Measurements from ENCODE around the gene TRABD2B.

TRABD2B gene

DNA sequence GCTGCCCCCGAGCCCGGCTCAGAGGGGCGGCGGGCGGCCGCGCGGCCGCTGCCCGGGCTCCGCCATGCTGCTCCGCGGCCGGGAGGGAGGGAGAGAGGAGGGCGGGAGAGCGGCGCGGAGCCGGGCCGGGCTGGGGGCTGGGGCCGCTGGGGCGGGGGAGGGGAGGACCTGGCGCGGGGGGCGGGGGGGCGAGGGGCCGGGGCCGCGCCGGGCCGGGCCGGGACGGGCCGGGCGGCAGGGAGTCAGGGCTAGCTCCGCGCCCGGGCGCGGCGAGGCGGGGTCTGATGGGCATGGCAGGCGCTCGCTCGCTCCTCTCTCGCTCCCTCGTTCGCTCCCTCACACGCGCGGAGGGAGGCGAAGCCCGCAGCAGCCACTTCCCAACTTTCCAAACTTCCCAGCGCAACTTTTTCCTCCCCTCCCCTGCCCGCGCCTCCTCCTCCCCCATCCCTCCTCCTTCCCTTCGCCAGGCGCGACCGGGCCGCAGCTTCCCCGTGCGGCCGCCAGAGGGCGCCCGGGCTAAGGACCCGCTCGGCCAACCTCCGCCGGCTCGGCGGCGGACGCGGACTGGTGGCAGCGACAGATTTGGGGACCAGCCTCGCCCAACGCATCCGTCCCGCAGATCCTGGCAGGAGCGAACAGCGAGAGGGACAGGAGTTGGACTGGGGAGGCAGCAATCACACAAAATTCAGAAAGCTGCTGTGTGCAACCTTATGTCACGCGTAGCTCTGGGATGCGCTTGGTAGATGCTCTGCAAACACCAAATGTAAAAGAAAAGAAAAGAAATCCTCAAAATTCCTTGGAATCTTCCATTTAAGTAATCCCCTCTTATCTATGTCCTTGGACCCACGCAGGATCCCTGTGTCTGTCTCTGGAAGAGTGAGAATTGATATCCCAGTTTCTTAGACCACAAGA is at the start of gene TRABD2B:
TSS of gene TRABD2B (minus strand) at position 97 of the 912 bp plus-strand sequence.
- peak; percentile 89 for DNase-seq (ENCODE audit: low read depth, low spot score)

DNA sequence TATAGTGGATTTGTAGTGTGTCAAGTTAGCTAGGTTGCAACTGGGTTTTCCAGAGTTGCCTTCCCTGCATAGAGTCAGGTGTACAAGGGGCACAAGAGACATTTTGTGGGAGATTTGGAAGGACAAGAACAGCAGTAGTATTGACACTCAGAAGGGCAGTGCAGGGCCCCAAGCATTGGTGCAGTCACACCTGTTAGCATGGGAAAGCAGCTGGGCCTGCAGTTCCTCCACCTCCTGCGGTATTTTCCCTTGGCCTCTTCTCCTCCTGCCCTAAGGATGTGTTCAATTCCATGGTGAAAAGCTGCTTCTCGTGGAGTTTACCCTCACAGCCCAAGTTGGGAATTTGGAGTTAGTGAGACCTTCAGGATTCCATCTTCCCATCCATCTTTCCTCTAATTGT is 47.1 kb upstream of the TRABD2B start:
- DNase-seq (ENCODE audit: low read depth, low spot score): no peak

GRCh38 chr1:48043622-48044021 is 46.4 kb upstream of the TRABD2B start:
- DNase-seq (ENCODE audit: low read depth, low spot score): no peak

GRCh38 chr1:48040154-48040553 is 43.0 kb upstream of the TRABD2B start:
- no peak for DNase-seq (ENCODE audit: low read depth, low spot score)

GRCh38 chr1:48039088-48040054 is 42.2 kb upstream of the TRABD2B start:
- DNase-seq (ENCODE audit: low read depth, low spot score): no peak

- no peak for DNase-seq (ENCODE audit: low read depth, low spot score)
Measured at GRCh38 chr1:48038270-48038767, 41.1 kb upstream of the TRABD2B start.

DNA sequence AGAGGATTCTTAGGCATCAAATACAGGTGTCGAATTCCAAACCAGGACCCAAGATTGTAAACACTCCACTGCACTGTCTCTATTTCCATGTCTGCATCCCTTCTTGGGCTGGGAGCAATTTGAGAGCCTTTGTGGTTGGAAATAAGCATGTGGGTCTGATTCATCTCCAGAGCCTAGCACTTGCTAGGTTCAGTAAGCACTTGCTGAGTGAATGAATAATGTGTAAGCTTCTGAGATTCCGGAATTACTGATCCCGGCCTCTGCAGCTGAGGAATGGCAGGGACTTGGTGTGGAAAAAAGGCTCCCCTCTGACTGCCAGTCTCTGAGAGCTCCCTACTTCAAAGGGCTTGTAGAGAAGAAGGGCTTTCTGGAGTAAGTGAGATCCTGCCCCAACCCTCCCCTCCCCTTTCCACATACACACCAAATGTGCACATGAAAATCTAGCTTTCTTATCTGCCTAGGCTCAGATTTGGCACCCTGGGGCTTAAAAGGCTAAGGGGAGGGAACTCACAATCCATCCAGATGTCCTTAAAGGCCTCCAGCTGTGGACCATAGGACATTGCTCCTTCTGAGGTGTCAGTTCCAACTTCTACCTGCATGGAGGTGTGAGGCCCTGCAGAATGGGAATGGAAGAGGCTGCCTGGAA is 39.6 kb upstream of the TRABD2B start:
- peak; percentile 53 for DNase-seq (ENCODE audit: low read depth, low spot score)

GRCh38 chr1:48035371-48036141 is 38.4 kb upstream of the TRABD2B start:
- no peak for DNase-seq (ENCODE audit: low read depth, low spot score)

- no peak for DNase-seq (ENCODE audit: low read depth, low spot score)
Measured at GRCh38 chr1:48033495-48034045, 36.4 kb upstream of the TRABD2B start.

- DNase-seq (ENCODE audit: low read depth, low spot score): no peak
Measured at GRCh38 chr1:48031676-48032075, 34.5 kb upstream of the TRABD2B start.

- DNase-seq (ENCODE audit: low read depth, low spot score): no peak
Measured at GRCh38 chr1:48030696-48031365, 33.6 kb upstream of the TRABD2B start.

GRCh38 chr1:48030211-48030610 is 33.0 kb upstream of the TRABD2B start:
- no peak for DNase-seq (ENCODE audit: low read depth, low spot score)

- DNase-seq (ENCODE audit: low read depth, low spot score): no peak
Measured at GRCh38 chr1:48028218-48029069, 31.3 kb upstream of the TRABD2B start.

DNA sequence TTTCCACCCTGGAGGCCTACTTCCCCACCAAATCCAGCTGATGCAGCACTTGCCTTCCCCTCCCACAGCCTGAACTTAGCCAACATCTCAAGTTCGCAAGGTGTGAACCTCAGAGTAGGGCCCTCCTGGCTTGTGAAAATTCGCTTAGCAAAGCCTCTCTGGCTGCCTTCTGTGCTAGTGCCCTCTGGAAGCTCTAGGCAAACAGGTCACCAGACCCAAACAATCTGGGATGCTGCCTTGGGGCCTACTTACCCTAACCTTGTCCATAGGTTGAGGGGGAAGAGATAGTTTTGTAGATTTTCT is 30.3 kb upstream of the TRABD2B start:
- no peak for DNase-seq (ENCODE audit: low read depth, low spot score)

GRCh38 chr1:48026701-48027532 is 29.7 kb upstream of the TRABD2B start:
- DNase-seq (ENCODE audit: low read depth, low spot score): no peak

GRCh38 chr1:48026275-48026674 is 29.1 kb upstream of the TRABD2B start:
- no peak for DNase-seq (ENCODE audit: low read depth, low spot score)

GRCh38 chr1:48025076-48025475 is 27.9 kb upstream of the TRABD2B start:
- no peak for DNase-seq (ENCODE audit: low read depth, low spot score)

GRCh38 chr1:48023488-48023887 is 26.3 kb upstream of the TRABD2B start:
- no peak for DNase-seq (ENCODE audit: low read depth, low spot score)
